BE2C (cell line): ENCODE results near the gene TMED8.

Source experiments
- DNase-seq: peaks from one replicate; pipeline ENCODE4 v3.0.0-alpha.2; 2020
- H3K27me3 ChIP-seq: fragments of 250-450 bp; sonication (Bioruptor Pico); 2 replicates; pipeline ENCODE4 v1.5.1; 2020; ENCODE audit warnings: mild to moderate bottlenecking
- H3K36me3 ChIP-seq: fragments of 250-450 bp; sonication (Bioruptor Pico); 2 replicates; pipeline ENCODE4 v1.5.1; 2020; ENCODE audit warnings: mild to moderate bottlenecking
- H3K4me1 ChIP-seq: fragments of 250-450 bp; sonication (Bioruptor Pico); 2 replicates; pipeline ENCODE4 v1.5.1; 2020
- H3K4me3 ChIP-seq: 2 replicates; pipeline ENCODE4 v1.5.1; 2011; ENCODE audit warnings: low read depth, low read length
- H3K9me3 ChIP-seq: fragments of 250-450 bp; sonication (Bioruptor Pico); 2 replicates; pipeline ENCODE4 v1.5.1; 2020
- TF ChIP-seq, protein P1 (sequence below): IDR thresholded peaks from 2 replicates; pipeline ENCODE4 v1.5.1; 2012; ENCODE audit warnings: mild to moderate bottlenecking, low read depth, low read length

Gene TMED8

DNA sequence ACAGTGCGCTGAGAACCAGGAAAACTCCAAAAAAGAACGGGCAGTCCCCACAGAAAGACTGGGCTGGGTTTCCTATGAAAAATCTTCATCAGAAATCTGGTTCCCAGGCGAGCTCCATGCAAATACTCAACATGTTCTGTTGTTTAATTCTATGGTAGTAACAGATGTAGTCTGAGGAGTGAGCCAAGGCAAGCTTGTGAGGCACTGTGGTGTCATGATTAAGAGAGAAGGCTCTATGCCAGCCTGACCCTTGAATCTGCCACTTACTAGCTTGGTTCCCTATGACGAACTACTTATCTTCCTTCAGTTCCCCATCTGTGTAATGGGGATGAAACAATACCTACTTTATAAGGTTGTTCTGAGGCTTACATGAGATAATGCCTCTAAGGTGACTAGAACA, 66.9 kb downstream of the TMED8 start:
- TF ChIP-seq, protein P1, sequence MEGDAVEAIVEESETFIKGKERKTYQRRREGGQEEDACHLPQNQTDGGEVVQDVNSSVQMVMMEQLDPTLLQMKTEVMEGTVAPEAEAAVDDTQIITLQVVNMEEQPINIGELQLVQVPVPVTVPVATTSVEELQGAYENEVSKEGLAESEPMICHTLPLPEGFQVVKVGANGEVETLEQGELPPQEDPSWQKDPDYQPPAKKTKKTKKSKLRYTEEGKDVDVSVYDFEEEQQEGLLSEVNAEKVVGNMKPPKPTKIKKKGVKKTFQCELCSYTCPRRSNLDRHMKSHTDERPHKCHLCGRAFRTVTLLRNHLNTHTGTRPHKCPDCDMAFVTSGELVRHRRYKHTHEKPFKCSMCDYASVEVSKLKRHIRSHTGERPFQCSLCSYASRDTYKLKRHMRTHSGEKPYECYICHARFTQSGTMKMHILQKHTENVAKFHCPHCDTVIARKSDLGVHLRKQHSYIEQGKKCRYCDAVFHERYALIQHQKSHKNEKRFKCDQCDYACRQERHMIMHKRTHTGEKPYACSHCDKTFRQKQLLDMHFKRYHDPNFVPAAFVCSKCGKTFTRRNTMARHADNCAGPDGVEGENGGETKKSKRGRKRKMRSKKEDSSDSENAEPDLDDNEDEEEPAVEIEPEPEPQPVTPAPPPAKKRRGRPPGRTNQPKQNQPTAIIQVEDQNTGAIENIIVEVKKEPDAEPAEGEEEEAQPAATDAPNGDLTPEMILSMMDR: no peak
- peaks cover 7% of the 10 kb centered on the region; the same call in 1 of the 2 replicates for H3K4me1 ChIP-seq
- no peak for DNase-seq

DNA sequence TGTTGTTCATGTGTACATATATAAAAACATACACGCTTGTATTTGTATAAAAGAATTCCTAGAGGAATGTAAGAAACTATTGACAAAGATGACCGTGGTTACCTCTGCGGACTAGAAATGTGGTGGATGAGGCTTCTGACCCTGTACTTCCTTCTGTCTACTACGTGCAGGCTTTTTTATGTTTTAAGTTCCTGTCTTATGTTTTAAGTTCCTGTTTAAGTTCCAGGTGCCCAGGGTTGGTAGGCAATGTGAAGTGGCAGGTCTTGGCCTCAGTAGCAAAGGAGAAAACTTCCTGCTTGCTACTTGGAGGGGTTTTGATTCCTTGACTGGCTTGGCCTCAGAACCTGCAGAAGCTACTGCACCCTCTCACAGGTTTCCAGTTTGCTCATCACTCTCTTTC, 67.8 kb downstream of the TMED8 start:
- Histone ChIP-seq H3K4me1 (peaks cover 7% of the 10 kb centered on the region; the same call in 1 of the 2 replicates), H3K9me3 (no peaks in the 10 kb centered on the region), H3K27me3 (no peaks in the 10 kb centered on the region), H3K36me3 (no peaks in the 10 kb centered on the region; the same call in none of the 2 replicates), H3K4me3 (no peak overlapping the region)
- TF ChIP-seq, protein P1: no peak
- DNase-seq: no peak

More for the DNA sequence above, 66.9 kb downstream of the TMED8 start:
- Histone ChIP-seq H3K27me3 (no peaks in the 10 kb centered on the region), H3K4me3 (no peak overlapping the region), H3K36me3 (no peaks in the 10 kb centered on the region; the same call in 1 of the 2 replicates), H3K9me3 (no peaks in the 10 kb centered on the region)

DNA sequence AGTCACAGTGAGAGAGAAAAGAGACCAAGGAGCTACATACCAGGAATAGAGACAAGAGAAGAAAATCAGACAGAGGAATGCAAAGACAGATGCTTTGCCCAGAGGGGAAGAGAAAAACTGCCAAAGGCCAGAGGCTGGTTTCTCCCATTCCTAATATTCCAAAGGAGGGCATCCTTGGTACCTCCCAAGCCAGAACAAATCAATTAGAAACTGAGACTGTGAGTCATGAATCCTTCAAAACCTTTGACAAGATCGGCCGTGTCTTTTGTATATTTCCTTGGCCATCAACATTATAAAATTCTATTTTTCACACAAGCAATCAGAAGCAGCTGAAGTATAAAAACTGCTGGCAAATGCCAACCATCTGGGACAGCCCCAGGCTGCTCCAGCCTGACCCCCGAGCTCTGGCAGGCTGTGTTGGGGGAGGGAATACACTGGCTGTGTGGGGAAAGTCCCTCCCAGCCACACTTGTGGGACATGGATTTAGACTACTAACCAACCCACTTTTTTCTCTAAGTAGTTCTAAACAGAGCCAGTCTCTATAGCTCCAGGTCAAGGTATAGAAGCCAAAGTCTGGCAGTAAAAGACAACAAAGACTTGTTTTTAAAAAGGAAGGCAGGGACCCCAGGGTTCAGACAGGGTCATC, 69.9 kb downstream of the TMED8 start:
- Histone ChIP-seq H3K4me3 (no peak overlapping the region), H3K36me3 (no peaks in the 10 kb centered on the region; the same call in none of the 2 replicates), H3K4me1 (no peaks in the 10 kb centered on the region; the same call in 1 of the 2 replicates), H3K27me3 (no peaks in the 10 kb centered on the region), H3K9me3 (no peaks in the 10 kb centered on the region)
- DNase-seq: no peak
- TF ChIP-seq, protein P1: no peak

DNA sequence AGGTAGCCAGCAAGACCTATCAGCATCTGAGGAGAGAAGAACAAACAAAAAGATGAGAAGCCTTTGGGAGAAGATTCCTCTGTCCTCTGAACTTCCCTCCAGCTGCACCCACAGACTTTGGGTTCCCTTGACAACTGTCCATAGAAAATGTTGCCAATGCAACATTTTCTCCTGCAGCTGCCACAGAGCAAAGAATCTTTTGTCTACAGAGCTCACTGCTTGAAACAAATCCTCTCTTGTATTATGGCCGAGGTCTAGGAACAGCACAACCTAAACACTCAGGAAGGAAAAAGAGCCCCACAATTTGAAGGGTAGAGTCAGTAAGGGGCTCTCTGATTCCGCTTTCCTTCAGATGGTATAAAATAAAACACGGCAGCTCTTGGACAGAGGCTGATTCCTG, 70.5 kb downstream of the TMED8 start:
- DNase-seq: no peak
- no peaks in the 10 kb centered on the region; the same call in 1 of the 2 replicates for H3K4me1 ChIP-seq
- TF ChIP-seq, protein P1: no peak
- H3K4me3 ChIP-seq: no peak overlapping the region
- no peaks in the 10 kb centered on the region for H3K9me3 ChIP-seq
- H3K36me3 ChIP-seq: no peaks in the 10 kb centered on the region; the same call in none of the 2 replicates
- H3K27me3 ChIP-seq: no peaks in the 10 kb centered on the region

DNA sequence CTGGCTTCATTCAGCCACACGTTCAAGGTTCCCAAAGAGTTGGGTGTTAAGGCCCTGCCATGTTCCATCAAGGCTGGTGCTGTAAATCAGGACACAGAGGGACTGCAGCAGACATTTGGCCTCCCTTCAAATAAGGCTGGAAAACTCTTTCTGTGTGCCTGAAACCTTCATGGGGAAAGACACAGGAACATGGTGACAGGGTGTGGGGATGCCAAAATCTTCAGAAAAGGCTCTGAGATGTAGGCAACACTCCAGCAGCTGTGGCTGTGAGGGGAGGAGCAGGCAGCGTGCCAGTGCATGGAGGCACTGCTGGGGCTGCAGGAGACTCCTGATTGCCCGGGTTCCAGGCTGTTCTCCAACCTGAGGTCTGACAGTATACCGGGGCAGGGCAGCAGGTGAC, 71.2 kb downstream of the TMED8 start:
- no peaks in the 10 kb centered on the region for H3K27me3 ChIP-seq
- no peaks in the 10 kb centered on the region; the same call in 1 of the 2 replicates for H3K36me3 ChIP-seq
- TF ChIP-seq, protein P1: no peak
- H3K4me1 ChIP-seq: no peaks in the 10 kb centered on the region; the same call in 1 of the 2 replicates
- H3K9me3 ChIP-seq: no peaks in the 10 kb centered on the region
- DNase-seq: no peak
- H3K4me3 ChIP-seq: no peak overlapping the region

DNA sequence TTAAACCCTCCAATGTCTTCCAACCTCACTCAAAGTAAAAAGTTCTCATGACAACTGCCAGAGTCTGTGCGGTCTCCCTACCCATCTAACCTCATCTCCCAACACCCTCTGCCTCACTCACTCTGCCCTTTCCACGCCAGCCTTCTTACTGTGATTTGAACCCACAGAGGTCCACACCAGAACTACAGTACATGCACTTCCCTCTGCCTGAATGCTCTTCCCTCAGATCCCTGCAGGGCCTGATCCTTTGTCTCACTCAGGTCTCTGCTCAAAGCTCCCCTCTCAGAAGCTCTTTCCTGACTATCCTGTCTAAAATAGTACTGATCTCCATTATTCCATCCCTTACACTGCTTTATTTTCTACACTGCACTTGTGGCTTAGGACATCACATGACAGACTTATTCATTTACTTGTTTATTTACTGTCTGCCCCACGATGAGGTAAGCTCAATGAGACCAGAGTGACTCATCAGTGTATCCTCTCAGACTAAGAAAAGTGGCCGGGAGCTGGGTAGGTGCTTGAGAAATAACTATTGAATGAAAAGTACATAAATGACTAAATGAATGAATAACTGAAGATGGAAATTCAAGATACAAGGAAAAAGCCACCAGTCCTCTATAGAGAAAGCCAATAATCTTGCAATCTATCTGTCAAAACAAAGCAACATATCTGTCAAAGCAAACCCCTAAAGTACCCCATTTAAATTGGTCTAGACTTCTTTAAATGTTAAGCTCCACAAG, 73.3 kb downstream of the TMED8 start:
- H3K4me1 ChIP-seq: no peaks in the 10 kb centered on the region; the same call in 1 of the 2 replicates
- no peak for DNase-seq

More for the DNA sequence above, 73.3 kb downstream of the TMED8 start:
- Histone ChIP-seq H3K36me3 (no peaks in the 10 kb centered on the region; the same call in 1 of the 2 replicates), H3K27me3 (no peaks in the 10 kb centered on the region), H3K9me3 (no peaks in the 10 kb centered on the region), H3K4me3 (no peak overlapping the region)
- TF ChIP-seq, protein P1: no peak
